Keratinocyte (primary cell): ENCODE measurements around the gene CHAF1B. TPM values are rescaled to one million over a fixed set of nuclear protein-coding genes. Genes with fewer than 3 reads are reported as not detected.

Source experiments
- DNase-seq: peaks from one replicate; pipeline ENCODE4 v3.0.0-alpha.2; 2011; ENCODE audit warnings: low read depth, missing footprints, low spot score
- FAIRE-seq: peaks from 2 replicates; lab custom pipeline; 2011; peaks lifted over from hg19 to GRCh38; lab: Jason Lieb, UNC
- H2AFZ ChIP-seq: 2 replicates; pipeline ENCODE4 v1.6.0; 2012; ENCODE audit warnings: low read length, control low read depth, inconsistent platforms; ENCODE audit not compliant: control insufficient read depth
- H3K27ac ChIP-seq: 2 replicates; pipeline ENCODE4 v1.5.1; 2011; ENCODE audit warnings: low read length; ENCODE audit not compliant: control insufficient read depth, insufficient read depth
- H3K27me3 ChIP-seq: 3 replicates; pipeline ENCODE4 v1.6.0; 2011; ENCODE audit warnings: low read length; ENCODE audit not compliant: control insufficient read depth, insufficient read depth; ENCODE audit errors: extremely low read depth
- H3K36me3 ChIP-seq, 2 experiments: 2 replicates in 1 of 2; 3 replicates in 1 of 2; pipeline ENCODE4 v1.5.1; 2011; ENCODE audit warnings: low read length in 2 of 2, mild to moderate bottlenecking in 1 of 2; ENCODE audit not compliant: control insufficient read depth in 2 of 2, insufficient read depth in 2 of 2; ENCODE audit errors: extremely low read depth in 1 of 2
- H3K4me1 ChIP-seq: 3 replicates; pipeline ENCODE4 v1.5.1; 2011; ENCODE audit warnings: low read length; ENCODE audit not compliant: control insufficient read depth, insufficient read depth; ENCODE audit errors: extremely low read depth
- H3K4me2 ChIP-seq: 3 replicates; pipeline ENCODE4 v1.6.0; 2011; ENCODE audit warnings: low read depth, low read length; ENCODE audit not compliant: control insufficient read depth, insufficient read depth; ENCODE audit errors: extremely low read depth
- H3K4me3 ChIP-seq, 3 experiments: fragments of 200-600 bp in 1 of 3; sonication (generic) in 1 of 3; 2 replicates in 2 of 3; 3 replicates in 1 of 3; pipeline ENCODE4 v1.5.1; 2011 to 2016; ENCODE audit warnings: low read length in 3 of 3, mild to moderate bottlenecking in 3 of 3, control low read depth in 2 of 3, inconsistent platforms in 1 of 3, low read depth in 1 of 3, mixed read lengths in 1 of 3, mixed run types in 1 of 3, moderate library complexity in 1 of 3; ENCODE audit not compliant: control insufficient read depth in 2 of 3, insufficient read depth in 2 of 3; ENCODE audit errors: extremely low read depth in 1 of 3
- H3K79me2 ChIP-seq: 2 replicates; pipeline ENCODE4 v1.6.0; 2012; ENCODE audit warnings: low read length; ENCODE audit not compliant: control insufficient read depth, insufficient read depth
- H3K9ac ChIP-seq: 3 replicates; pipeline ENCODE4 v1.6.0; 2011; ENCODE audit warnings: low read length; ENCODE audit not compliant: control insufficient read depth, insufficient read depth; ENCODE audit errors: extremely low read depth
- H3K9me1 ChIP-seq: 3 replicates; pipeline ENCODE4 v1.6.0; 2011; ENCODE audit warnings: low read length; ENCODE audit not compliant: control insufficient read depth, insufficient read depth; ENCODE audit errors: extremely low read depth
- H3K9me3 ChIP-seq: 2 replicates; pipeline ENCODE4 v1.5.1; 2012; ENCODE audit warnings: low read depth, low read length; ENCODE audit not compliant: control insufficient read depth
- H4K20me1 ChIP-seq: 3 replicates; pipeline ENCODE4 v1.6.0; 2011; ENCODE audit warnings: low read length; ENCODE audit not compliant: control insufficient read depth, insufficient read depth; ENCODE audit errors: extremely low read depth
- CTCF ChIP-seq, 3 experiments: IDR thresholded peaks in 1 of 3; conservative IDR thresholded peaks in 1 of 3; optimal IDR thresholded peaks in 1 of 3; 2 replicates in 2 of 3; 3 replicates in 1 of 3; pipeline versions ENCODE3 to v1.5.1; 2011; ENCODE audit warnings: low read length in 3 of 3, mild to moderate bottlenecking in 3 of 3, moderate library complexity in 2 of 3, control low read depth in 1 of 3, inconsistent platforms in 1 of 3; ENCODE audit not compliant: insufficient read depth in 2 of 3; ENCODE audit errors: extremely low read depth in 1 of 3
- EZH2 ChIP-seq: IDR thresholded peaks from one replicate; pipeline ENCODE4 v1.6.1; 2012; ENCODE audit warnings: inconsistent platforms, mild to moderate bottlenecking, low read length, moderate library complexity
- dilution Hi-C: fragments of 300-500 bp; cut with MboI; formaldehyde crosslinking; loops from one replicate; pipeline ENCODE4 v1.7.0; 2020; ENCODE audit warnings: low sequenced_read_pairs; ENCODE audit not compliant: extremely low pct_ligation_motif_present
- polyA plus RNA-seq, 5 experiments: library from polyadenylated mRNA; depleted of rRNA in 3 of 5; stranded (reverse) in 3 of 5; stranded (forward) in 1 of 5; unstranded in 1 of 5; fragments of >200 nt; gene quantifications; 1 replicate in 1 of 5; 2 replicates in 3 of 5; 3 replicates in 1 of 5; pipeline versions ENCODE4 v1.2.1 to v1.2.3, GENCODE V29; 2011 to 2012; ENCODE audit warnings: missing spikeins in 2 of 5, low read depth in 1 of 5, low replicate concordance in 1 of 5

Gene CHAF1B
- polyA plus RNA-seq, 1 donor (not counting 4 experiments of a cell fraction or from before 2014, with no cell fraction given), result 6.8 TPM

DNA sequence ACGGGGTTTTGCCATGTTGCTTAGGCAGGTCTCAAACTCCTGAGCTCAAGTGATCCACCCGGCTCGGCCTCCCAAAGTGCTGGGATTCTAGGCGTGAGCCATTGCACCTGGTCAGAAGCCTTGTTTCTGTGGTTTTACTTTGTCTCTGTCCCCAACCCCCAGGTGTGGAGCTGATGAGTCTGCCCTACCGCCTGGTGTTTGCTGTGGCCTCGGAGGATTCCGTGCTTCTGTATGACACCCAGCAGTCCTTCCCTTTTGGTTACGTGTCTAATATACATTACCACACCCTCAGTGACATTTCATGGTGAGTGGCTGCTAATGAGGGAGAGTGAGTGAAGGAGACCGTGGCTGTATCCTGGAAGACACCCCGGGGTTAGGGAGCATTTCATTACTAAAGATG, 26.1 kb downstream of the CHAF1B start:
- DNase-seq (no peak), FAIRE-seq (no peak)
- H3K4me3 ChIP-seq, result no peak overlapping the region
- no peak overlapping the region for H3K9ac ChIP-seq
- H3K27me3 ChIP-seq, result no peaks in the 10 kb centered on the region
- no peaks in the 10 kb centered on the region for H3K79me2 ChIP-seq
- H2AFZ ChIP-seq, result no peak overlapping the region
- peaks cover 2 to 12% of the 10 kb centered on the region in 2 experiments for H3K36me3 ChIP-seq
- H3K9me3 ChIP-seq, result no peaks in the 10 kb centered on the region
- H3K4me2 ChIP-seq, result no peak overlapping the region
- no peaks in the 10 kb centered on the region for H3K9me1 ChIP-seq
- dilution Hi-C loops, result no loop called here
- H3K4me1 ChIP-seq, result no peaks in the 10 kb centered on the region
- no peak overlapping the region for H3K27ac ChIP-seq
- no peak for TF ChIP-seq EZH2
- no peak for TF ChIP-seq CTCF (optimal IDR thresholded peaks at IDR 0.05 in 1 of 3, IDR thresholded peaks at IDR 0.05 in 1 of 3, conservative IDR thresholded peaks at IDR 0.05 in 1 of 3; ENCODE audit: extremely low read depth in 1 of 3, insufficient read depth in 2 of 3, low read length in 3 of 3)
- no peaks in the 10 kb centered on the region for H4K20me1 ChIP-seq

GRCh38 chr21:36412916-36413315, 27.7 kb downstream of the CHAF1B start:
- H3K79me2 ChIP-seq, result no peaks in the 10 kb centered on the region
- H3K27ac ChIP-seq, result no peak overlapping the region
- H3K9me1 ChIP-seq, result no peaks in the 10 kb centered on the region
- H3K9me3 ChIP-seq, result no peaks in the 10 kb centered on the region
- H3K9ac ChIP-seq, result no peak overlapping the region
- H3K4me3 ChIP-seq, result no peak overlapping the region
- DNase-seq (no peak), FAIRE-seq (no peak)
- H2AFZ ChIP-seq, result no peak overlapping the region
- H3K27me3 ChIP-seq, result no peaks in the 10 kb centered on the region
- H3K36me3 ChIP-seq, result peaks cover 2 to 18% of the 10 kb centered on the region in 2 experiments
- no peak for TF ChIP-seq EZH2
- no peak for TF ChIP-seq CTCF (optimal IDR thresholded peaks at IDR 0.05 in 1 of 3, IDR thresholded peaks at IDR 0.05 in 1 of 3, conservative IDR thresholded peaks at IDR 0.05 in 1 of 3; ENCODE audit: extremely low read depth in 1 of 3, insufficient read depth in 2 of 3, low read length in 3 of 3)
- no peak overlapping the region for H3K4me2 ChIP-seq
- no peaks in the 10 kb centered on the region for H3K4me1 ChIP-seq
- dilution Hi-C loops, result no loop called here
- H4K20me1 ChIP-seq, result no peaks in the 10 kb centered on the region
